Cardiac fibroblast (primary cell): ENCODE measurements around the gene CIPC.

ENCODE experiments used
- DNase-seq, 2 donors: peaks; one replicate each; pipeline versions ENCODE4 v3.0.0 to v3.0.0-alpha.2; 2010; ENCODE audit warnings: low read depth in 2 of 2
- H3K4me3 ChIP-seq, 2 donors: replicated peaks in 1 of 2; 1 replicate in 1 of 2; 2 replicates in 1 of 2; pipeline ENCODE4 v1.5.1; 2011; ENCODE audit warnings: low read depth in 2 of 2, low read length in 2 of 2, mild to moderate bottlenecking in 2 of 2, moderate library complexity in 1 of 2
- CTCF ChIP-seq: IDR thresholded peaks from one replicate; pipeline ENCODE4 v1.5.1; 2011; ENCODE audit warnings: low read depth, mild to moderate bottlenecking, low read length, inconsistent platforms

CIPC gene

DNA sequence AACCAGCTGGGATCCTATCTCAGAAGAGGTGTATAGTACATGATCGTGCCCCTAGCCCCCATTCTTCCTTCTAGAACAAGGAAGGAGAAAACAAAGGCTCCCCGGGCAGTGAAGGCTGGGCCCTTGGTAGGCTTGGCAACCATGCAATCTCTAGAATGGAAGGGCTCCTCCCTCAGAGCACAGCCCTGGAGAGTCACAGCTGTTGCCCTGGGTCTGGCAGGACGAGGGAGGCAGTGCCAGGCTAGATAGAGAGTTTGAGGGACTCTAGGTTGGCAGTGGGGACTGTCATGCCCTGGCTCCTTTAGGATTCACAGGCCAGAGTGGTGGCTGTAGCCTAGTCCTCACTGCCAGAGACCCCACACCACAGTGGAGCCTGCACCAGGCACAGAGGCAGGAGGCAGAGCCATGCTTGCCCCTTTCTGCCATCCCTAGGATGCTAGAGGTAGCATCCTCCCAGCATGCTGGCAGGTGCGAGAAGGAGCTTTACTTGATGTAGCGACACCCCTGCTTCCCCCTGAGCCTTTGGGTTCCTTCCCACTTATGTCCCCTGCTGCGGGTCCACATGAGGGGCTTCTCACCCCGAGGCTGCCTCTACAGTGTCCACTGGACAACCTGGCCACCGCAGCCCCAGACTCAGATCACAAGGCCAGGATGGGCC lies 33.4 kb upstream of the CIPC start:
- DNase-seq = no peak
- no peak overlapping the region for H3K4me3 ChIP-seq
- no peak for TF ChIP-seq CTCF

GRCh38 chr14:77065851-77066577 lies 32.0 kb upstream of the CIPC start:
- TF ChIP-seq CTCF = no peak
- no peak for DNase-seq
- no peak overlapping the region for H3K4me3 ChIP-seq

DNA sequence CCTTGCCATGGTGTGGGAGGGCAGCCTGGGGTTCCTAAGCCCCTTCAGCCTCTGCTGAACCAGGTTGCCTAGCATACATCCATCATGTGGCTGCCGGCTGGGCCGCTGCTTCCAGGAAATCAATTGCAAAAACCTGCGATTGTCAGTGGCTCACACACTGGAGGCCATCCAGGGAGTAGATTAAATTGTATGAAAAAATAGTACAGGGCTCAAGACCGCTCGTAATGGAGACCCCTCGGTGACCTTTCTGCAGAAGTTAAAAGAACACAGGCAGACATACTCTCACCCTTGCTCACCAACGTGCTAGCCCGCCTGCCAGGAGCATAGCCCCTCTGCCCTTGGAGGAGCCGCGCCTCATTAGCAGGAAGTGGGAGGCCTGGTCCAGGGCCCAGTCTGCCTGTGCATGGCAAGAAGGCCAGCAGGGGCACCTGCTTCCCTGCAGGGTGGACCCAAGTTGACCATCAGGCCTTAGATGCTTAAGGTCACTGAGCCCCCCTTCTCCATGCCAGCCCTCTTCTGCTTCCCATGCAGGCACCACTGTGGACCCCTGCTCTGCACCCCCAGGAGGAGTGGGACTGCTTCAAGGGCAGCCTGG lies 31.4 kb upstream of the CIPC start:
- TF ChIP-seq CTCF = no peak
- DNase-seq = peak in 1 of 2 donors; percentile 55
- no peak overlapping the region for H3K4me3 ChIP-seq

DNA sequence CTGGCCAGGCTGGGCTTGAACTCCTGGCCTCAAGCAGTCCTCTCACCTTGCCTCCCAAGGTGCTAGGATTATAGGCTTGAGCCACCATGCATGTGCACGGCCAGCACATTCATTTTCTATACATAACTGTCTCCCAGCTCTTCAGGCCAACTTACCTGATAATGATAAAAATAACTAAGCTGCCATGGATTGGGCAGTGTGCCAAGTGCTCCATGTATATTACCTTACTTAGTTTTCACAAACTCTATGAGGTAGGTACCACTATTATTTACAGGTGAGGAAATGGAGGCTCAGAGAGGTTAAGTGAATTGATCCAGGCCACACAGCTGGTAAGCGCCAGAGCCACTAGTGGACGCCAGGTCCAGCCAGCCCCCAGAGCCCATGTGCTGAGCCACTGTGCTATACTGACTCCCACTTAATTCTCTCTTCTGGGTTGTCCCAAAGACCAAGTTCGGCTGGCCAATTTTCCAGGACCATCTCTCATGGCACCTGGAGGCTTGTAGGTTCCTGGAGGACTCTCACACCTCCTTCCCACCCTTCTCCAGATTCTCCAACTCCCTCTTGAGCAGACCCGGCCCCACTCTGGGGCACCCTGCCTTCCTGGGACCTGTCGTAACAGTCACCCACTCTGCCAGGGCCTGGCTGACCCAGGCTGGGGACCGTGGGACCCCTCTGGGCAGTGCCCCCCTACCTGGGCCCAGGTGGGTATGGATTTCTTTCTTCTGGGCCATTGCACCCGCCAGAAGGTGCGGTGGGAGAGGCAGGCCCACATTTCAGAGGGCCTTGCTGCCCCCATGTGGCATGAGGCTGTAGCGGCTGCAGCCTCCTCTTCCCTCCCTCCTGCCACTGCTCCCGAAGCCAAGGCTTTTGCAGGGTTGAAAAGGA lies 30.2 kb upstream of the CIPC start:
- TF ChIP-seq CTCF = peak; percentile 91
- peak; percentile 65 to 74 for DNase-seq
- H3K4me3 ChIP-seq = no peak overlapping the region

DNA sequence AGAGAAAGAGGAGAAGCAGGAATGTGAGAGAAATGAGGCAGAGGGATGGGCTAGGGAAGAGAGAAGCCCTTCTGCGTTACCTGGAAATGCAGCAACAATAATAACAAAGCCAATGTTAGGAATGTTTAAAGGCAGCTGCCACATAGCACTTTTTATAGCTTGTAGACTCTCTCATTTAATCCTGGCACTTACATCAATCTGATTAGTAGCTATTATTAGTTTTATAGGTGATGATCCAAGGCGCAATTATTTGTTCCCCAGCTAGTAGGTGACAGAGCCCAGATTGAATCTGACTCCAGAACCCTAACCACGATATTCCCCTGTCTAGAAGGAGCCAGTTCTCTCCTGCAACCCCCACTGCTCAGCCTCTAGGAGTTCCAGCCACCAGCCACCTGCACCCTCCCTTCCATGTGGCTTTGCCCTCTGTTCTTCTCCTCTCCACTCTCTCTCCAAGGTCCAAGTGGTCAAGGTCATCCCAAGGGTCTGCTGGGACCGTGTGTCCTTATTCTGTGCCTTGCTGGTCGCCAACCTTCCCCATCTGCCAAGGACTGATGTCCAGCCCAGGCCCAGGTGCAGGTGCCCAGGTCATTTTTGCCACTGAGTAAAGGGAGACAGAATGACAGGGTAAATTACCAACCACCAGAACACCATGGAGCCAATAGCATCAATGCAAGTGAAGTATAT lies 29.4 kb upstream of the CIPC start:
- no peak for DNase-seq
- no peak for TF ChIP-seq CTCF
- H3K4me3 ChIP-seq = no peak overlapping the region

- H3K4me3 ChIP-seq = no peak overlapping the region
- no peak for DNase-seq
- no peak for TF ChIP-seq CTCF
Measured at GRCh38 chr14:77069551-77069950, 28.5 kb upstream of the CIPC start.
